A549 (cell line): ENCODE measurements around the gene TBC1D14. TPM values are rescaled to one million over a fixed set of nuclear protein-coding genes. Genes with fewer than 3 reads are reported as not detected.
A peak's percentile ranks its signal among the peaks of the same experiment; 100 is the strongest.
"Not testable (repeated sequence)": the region's sequence is repeated elsewhere in the genome, so short reads cannot be mapped to it uniquely, and the experiment has no call there.

Source experiments
- ATAC-seq, 2 experiments: fragments of 200-7000 bp in 1 of 2; fragments of >200 bp in 1 of 2; cut with Nextera tagmentation in 1 of 2; cut with Tn5 transposase in 1 of 2; 3 replicates each; pipeline versions ENCODE4 v1.8.0 to v1.9.1; 2018 to 2020; ENCODE audit warnings: mild to moderate bottlenecking in 1 of 2, moderate library complexity in 1 of 2
- CTCF ChIA-PET: fragments of 300-600 bp; sonication (Branson Sonifier 250); formaldehyde crosslinking; extraction: SDS; loops from one replicate; lab custom pipeline; 2021; ENCODE audit warnings: antibody characterized with exemption, inconsistent platforms; lab: Yijun Ruan, JAX
- POLR2A ChIA-PET: fragments of 350-600 bp; formaldehyde crosslinking; extraction: SDS; loops from one replicate; lab custom pipeline; 2021; ENCODE audit warnings: antibody characterized with exemption, inconsistent platforms; lab: Yijun Ruan, JAX
- DNase-seq, 2 experiments: peaks; one replicate each; pipeline versions ENCODE4 v3.0.0 to v3.0.0-alpha.2; 2011 to 2016; ENCODE audit warnings: low read depth in 1 of 2, low spot score in 1 of 2
- FAIRE-seq: peaks from 2 replicates; lab custom pipeline; 2011; peaks lifted over from hg19 to GRCh38; lab: Jason Lieb, UNC
- H3K27ac ChIP-seq, 2 experiments: fragments of >200 bp; sonication (Bioruptor Twin); formaldehyde crosslinking; 3 replicates each; pipeline ENCODE4 v1.5.1; 2016 to 2017
- H3K4me1 ChIP-seq: fragments of >200 bp; sonication (Bioruptor Twin); formaldehyde crosslinking; 3 replicates; pipeline ENCODE4 v1.6.1; 2016
- H3K4me2 ChIP-seq: fragments of >200 bp; sonication (Bioruptor Twin); formaldehyde crosslinking; 3 replicates; pipeline ENCODE4 v1.6.1; 2016
- H3K4me3 ChIP-seq: fragments of >200 bp; sonication (Bioruptor Twin); formaldehyde crosslinking; 3 replicates; pipeline ENCODE4 v1.5.1; 2016
- H3K9me3 ChIP-seq: fragments of >200 bp; sonication (Bioruptor Twin); formaldehyde crosslinking; 3 replicates; pipeline ENCODE4 v1.6.1; 2016
- BHLHE40 ChIP-seq: IDR thresholded peaks from 2 replicates; pipeline ENCODE4 v1.6.1; 2012; ENCODE audit warnings: low read depth, low read length, inconsistent platforms
- CBX8 ChIP-seq: fragments of 200-600 bp; sonication (generic); IDR thresholded peaks from 2 replicates; pipeline ENCODE4 v1.6.1; 2016
- CEBPB ChIP-seq, 2 experiments: fragments of >200 bp in 1 of 2; sonication (Bioruptor Twin) in 1 of 2; formaldehyde crosslinking in 1 of 2; IDR thresholded peaks; 2 replicates each; pipeline ENCODE4 v1.6.1; 2012 to 2016
- CHD4 ChIP-seq: fragments of 200-600 bp; sonication (generic); IDR thresholded peaks from 2 replicates; pipeline ENCODE4 v1.6.1; 2016; ENCODE audit warnings: antibody characterized with exemption, mild to moderate bottlenecking, borderline replicate concordance
- FOXS1 ChIP-seq: fragments of 250-450 bp; sonication (Bioruptor Pico); IDR thresholded peaks from 2 replicates; pipeline ENCODE4 v1.5.0; 2020; ENCODE audit warnings: mild to moderate bottlenecking, moderate library complexity
- HDAC2 ChIP-seq: fragments of 200-600 bp; sonication (generic); IDR thresholded peaks from 2 replicates; pipeline ENCODE4 v1.6.1; 2016
- HEYL ChIP-seq: fragments of 250-450 bp; sonication (Bioruptor Pico); IDR thresholded peaks from 2 replicates; pipeline ENCODE4 v1.8.0; 2021; ENCODE audit warnings: mild to moderate bottlenecking, moderate library complexity
- HOXB5 ChIP-seq: fragments of 250-450 bp; sonication (Bioruptor Pico); IDR thresholded peaks from 2 replicates; pipeline ENCODE4 v1.5.0; 2020; ENCODE audit warnings: mild to moderate bottlenecking, moderate library complexity
- MAFK ChIP-seq: fragments of 450-650 bp; IDR thresholded peaks from 2 replicates; pipeline ENCODE4 v1.6.1; 2014; ENCODE audit not compliant: partially characterized antibody
- MAZ ChIP-seq: fragments of 150-350 bp; IDR thresholded peaks from 2 replicates; pipeline ENCODE4 v1.6.1; 2014; ENCODE audit warnings: antibody characterized with exemption, low read depth, low read length, borderline replicate concordance
- MYC ChIP-seq: IDR thresholded peaks from 2 replicates; pipeline ENCODE4 v1.6.1; 2012; ENCODE audit warnings: mild to moderate bottlenecking, inconsistent platforms, low read length, improper control_type of control experiment, borderline replicate concordance
- NPAS2 ChIP-seq: fragments of 250-450 bp; sonication (Bioruptor Pico); IDR thresholded peaks from 2 replicates; pipeline ENCODE4 v1.8.0; 2022; ENCODE audit warnings: mild to moderate bottlenecking, moderate library complexity, borderline replicate concordance
- PHF8 ChIP-seq: fragments of 200-600 bp; sonication (generic); IDR thresholded peaks from 2 replicates; pipeline ENCODE4 v1.6.1; 2016; ENCODE audit warnings: low read depth, mild to moderate bottlenecking, antibody characterized with exemption, moderate library complexity, borderline replicate concordance
- POLR2AphosphoS2 ChIP-seq: conservative IDR thresholded peaks from 2 replicates; pipeline ENCODE4 v1.6.1; 2012; ENCODE audit warnings: low read length, improper control_type of control experiment, inconsistent platforms
- RAD21 ChIP-seq, 2 experiments: fragments of >200 bp in 1 of 2; sonication (Bioruptor Twin) in 1 of 2; formaldehyde crosslinking in 1 of 2; IDR thresholded peaks in 1 of 2; conservative IDR thresholded peaks in 1 of 2; 2 replicates in 1 of 2; 3 replicates in 1 of 2; pipeline ENCODE4 v1.6.1; 2012 to 2018; ENCODE audit warnings: inconsistent platforms in 1 of 2
- RCOR1 ChIP-seq: fragments of 150-350 bp; IDR thresholded peaks from 2 replicates; pipeline ENCODE4 v1.6.1; 2014; ENCODE audit warnings: antibody characterized with exemption, low read length, low read depth
- RNF2 ChIP-seq: fragments of 200-600 bp; sonication (generic); IDR thresholded peaks from 2 replicates; pipeline ENCODE4 v1.6.1; 2016; ENCODE audit warnings: low read depth, mild to moderate bottlenecking, antibody characterized with exemption, moderate library complexity, borderline replicate concordance
- SMC3 ChIP-seq: fragments of >200 bp; sonication (Bioruptor Twin); formaldehyde crosslinking; IDR thresholded peaks from 3 replicates; pipeline ENCODE4 v1.6.1; 2018; ENCODE audit warnings: inconsistent platforms
- WGBS: methylation state at CpG from one replicate; pipeline ENCODE4 v1.1.6; 2017; ENCODE audit errors: missing lambda C conversion rate; 5-methylcytosine and 5-hydroxymethylcytosine counted together
- polyA plus RNA-seq, 4 experiments: library from polyadenylated mRNA; depleted of rRNA in 3 of 4; stranded (reverse); fragments of >200 nt; fragmentation: RNase III in 1 of 4; extraction: RNeasy Plus Mini Kit Qiagen cat#74134 plus additional on column Dnase treatment in 1 of 4; gene quantifications; 2 replicates in 3 of 4; 3 replicates in 1 of 4; pipeline ENCODE4 v1.2.3, GENCODE V29; 2011 to 2017
- TF ChIP-seq, protein P1 (sequence below): fragments of >200 bp; sonication (Bioruptor Twin); formaldehyde crosslinking; IDR thresholded peaks from 3 replicates; pipeline ENCODE4 v1.5.1; 2016
- TF ChIP-seq, protein P2 (sequence below): IDR thresholded peaks from 2 replicates; pipeline ENCODE4 v1.6.1; 2012
- TF ChIP-seq, protein P3 (sequence below): fragments of 150-350 bp; IDR thresholded peaks from 2 replicates; pipeline ENCODE4 v1.6.1; 2014; ENCODE audit warnings: low read depth, mild to moderate bottlenecking, low read length
- TF ChIP-seq, protein P4 (sequence below): IDR thresholded peaks from 2 replicates; pipeline ENCODE4 v1.6.1; 2012; ENCODE audit warnings: low read depth, borderline replicate concordance

The TBC1D14 gene
- polyA plus RNA-seq, 2 of the 4 experiments (the other 2 are of a cell fraction), result 30.2 to 39.0 TPM

DNA sequence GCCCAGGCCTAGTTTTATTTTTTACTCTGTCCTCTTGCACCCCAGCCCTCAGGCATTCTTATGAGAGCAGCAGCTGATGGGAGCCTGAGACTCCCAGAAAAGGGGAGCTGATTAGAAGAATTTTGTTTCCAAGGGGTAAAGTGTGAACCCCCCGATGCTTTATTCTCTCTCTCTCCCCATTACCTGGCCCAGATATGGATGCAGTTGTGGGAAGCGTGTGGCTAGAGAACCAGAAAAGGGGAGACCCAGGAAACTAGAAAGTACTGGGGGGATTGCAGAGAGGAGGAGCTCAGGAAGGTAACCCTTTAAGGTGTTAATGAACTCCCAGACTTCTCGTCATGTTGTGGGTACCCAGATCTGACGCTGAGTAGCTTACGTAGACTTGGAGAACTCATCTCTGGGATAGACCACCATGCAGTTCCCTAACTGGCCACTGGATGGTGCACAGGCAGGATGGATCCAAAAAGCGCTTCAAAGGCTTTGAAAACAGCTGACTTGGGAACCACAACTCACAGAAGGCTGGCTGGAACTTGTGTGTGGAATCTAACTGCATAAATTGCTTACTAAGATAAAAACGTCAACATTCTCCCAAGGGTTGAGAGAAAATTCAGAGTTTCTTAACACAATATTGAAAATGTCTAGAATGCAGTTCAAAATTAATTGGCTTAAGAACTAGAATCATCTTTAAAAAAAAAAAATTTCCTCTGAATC is 64.7 kb downstream of the TBC1D14 start:
- H3K4me1 ChIP-seq, result peaks cover 6% of the 10 kb centered on the region; the same call in 2 of the 3 replicates
- CTCF ChIA-PET, result interaction anchor here (0.6 to 4.0 kb wide), 35 partner anchors 9 to 254 kb away, joined by 3 to 36 read pairs (median 4); partner anchors contain the start of genes GRPEL1 and TADA2B
- ATAC-seq (peak; percentile 80 to 93), FAIRE-seq (no peak), DNase-seq (peak; percentile 72 to 82)
- no peak overlapping the region for H3K4me3 ChIP-seq
- 34% methylated on average over 7 of the region's 7 CpGs for WGBS
- no peak overlapping the region for H3K27ac ChIP-seq
- TF ChIP-seq HDAC2 (no peak), MAFK (peak; percentile 91), RAD21 (conservative IDR thresholded peaks at IDR 0.05 in 1 of 2, IDR thresholded peaks at IDR 0.05 in 1 of 2) (peak; percentile 50 to 63; a peak in 3 of 5 replicates), MYC (no peak), SMC3 (peak; percentile 60)
- TF ChIP-seq, protein P1, sequence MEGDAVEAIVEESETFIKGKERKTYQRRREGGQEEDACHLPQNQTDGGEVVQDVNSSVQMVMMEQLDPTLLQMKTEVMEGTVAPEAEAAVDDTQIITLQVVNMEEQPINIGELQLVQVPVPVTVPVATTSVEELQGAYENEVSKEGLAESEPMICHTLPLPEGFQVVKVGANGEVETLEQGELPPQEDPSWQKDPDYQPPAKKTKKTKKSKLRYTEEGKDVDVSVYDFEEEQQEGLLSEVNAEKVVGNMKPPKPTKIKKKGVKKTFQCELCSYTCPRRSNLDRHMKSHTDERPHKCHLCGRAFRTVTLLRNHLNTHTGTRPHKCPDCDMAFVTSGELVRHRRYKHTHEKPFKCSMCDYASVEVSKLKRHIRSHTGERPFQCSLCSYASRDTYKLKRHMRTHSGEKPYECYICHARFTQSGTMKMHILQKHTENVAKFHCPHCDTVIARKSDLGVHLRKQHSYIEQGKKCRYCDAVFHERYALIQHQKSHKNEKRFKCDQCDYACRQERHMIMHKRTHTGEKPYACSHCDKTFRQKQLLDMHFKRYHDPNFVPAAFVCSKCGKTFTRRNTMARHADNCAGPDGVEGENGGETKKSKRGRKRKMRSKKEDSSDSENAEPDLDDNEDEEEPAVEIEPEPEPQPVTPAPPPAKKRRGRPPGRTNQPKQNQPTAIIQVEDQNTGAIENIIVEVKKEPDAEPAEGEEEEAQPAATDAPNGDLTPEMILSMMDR, result peak; percentile 57
- TF ChIP-seq, protein P2, sequence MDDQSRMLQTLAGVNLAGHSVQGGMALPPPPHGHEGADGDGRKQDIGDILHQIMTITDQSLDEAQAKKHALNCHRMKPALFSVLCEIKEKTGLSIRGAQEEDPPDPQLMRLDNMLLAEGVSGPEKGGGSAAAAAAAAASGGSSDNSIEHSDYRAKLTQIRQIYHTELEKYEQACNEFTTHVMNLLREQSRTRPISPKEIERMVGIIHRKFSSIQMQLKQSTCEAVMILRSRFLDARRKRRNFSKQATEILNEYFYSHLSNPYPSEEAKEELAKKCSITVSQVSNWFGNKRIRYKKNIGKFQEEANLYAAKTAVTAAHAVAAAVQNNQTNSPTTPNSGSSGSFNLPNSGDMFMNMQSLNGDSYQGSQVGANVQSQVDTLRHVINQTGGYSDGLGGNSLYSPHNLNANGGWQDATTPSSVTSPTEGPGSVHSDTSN, result 0 out of 2 replicates have a peak, but pooled peaks have one; percentile 34
- POLR2A ChIA-PET, result interaction anchor here (0.7 to 1.1 kb wide), 3 partner anchors 12 to 93 kb away, joined by 3 to 7 read pairs (median 4); partner anchors contain the start of gene TBC1D14
- peak overlapping the region; percentile 16; the same call in 1 of the 3 replicates for H3K4me2 ChIP-seq
- no peaks in the 10 kb centered on the region for H3K9me3 ChIP-seq

DNA sequence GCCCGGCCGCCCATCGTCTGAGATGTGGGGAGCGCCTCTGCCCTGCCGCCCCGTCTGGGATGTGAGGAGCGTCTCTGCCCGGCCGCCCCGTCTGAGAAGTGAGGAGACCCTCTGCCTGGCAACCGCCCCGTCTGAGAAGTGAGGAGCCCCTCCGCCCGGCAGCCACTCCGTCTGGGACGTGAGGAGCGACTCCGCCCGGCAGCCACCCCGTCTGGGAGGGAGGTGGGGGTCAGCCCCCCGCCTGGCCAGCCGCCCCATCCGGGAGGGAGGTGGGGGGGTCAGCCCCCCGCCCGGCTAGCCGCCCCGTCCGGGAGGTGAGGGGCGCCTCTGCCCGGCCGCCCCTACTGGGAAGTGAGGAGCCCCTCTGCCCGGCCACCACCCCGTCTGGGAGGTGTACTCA is 68.2 kb downstream of the TBC1D14 start:
- H3K27ac ChIP-seq, POLR2A ChIA-PET, DNase-seq, CTCF ChIA-PET, FAIRE-seq, H3K4me1 ChIP-seq, ATAC-seq, H3K4me3 ChIP-seq, H3K9me3 ChIP-seq, H3K4me2 ChIP-seq: not testable (repeated sequence)
- no CpG with 5 or more reads among the region's 33 CpGs for WGBS

DNA sequence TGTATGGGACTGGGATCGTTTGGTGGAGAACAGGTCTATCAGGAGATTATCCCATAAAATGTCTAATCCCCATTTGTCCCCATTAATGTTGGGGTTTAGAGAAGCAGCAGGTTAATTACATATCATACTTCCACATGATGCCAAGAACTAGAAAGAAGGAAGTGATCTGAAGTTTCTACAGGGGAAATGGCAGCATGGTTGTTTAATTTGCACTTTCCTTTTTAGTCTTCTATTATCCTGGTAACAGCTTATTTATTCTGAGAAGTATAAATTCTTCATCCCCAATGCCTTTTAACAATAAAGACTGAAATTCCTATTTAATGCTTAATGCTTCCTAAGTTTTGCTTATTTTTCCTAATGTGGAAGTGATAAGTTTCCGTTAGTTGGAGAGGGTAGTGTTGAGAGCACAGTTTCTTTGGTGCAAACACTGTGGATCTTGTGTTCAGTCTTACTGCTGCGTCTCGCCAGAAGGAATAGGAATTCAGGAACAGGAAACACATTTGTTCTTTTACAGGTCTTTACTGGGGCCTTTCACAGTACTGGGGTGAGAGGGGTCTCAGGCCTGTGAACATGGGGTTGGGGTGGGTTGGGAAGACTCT is 74.0 kb downstream of the TBC1D14 start:
- H3K4me3 ChIP-seq, result no peak overlapping the region
- WGBS, result 89% methylated on average over 4 of the region's 4 CpGs
- FAIRE-seq (no peak), ATAC-seq (no peak), DNase-seq (no peak)
- no peak overlapping the region for H3K27ac ChIP-seq
- no peaks in the 10 kb centered on the region for H3K9me3 ChIP-seq
- H3K4me2 ChIP-seq, result no peak overlapping the region
- CTCF ChIA-PET, result interaction anchor here (1.2 to 3.6 kb wide), 3 partner anchors 10 to 263 kb away, joined by 5 to 20 read pairs (median 6); no protein-coding TSS in a partner anchor
- H3K4me1 ChIP-seq, result peaks cover 27% of the 10 kb centered on the region
- POLR2A ChIA-PET, result no interaction called here
- TF ChIP-seq HOXB5 (CRISPR knock-in tag), result no peak
- no peak for TF ChIP-seq CHD4
- no peak for TF ChIP-seq RNF2
- TF ChIP-seq NPAS2 (CRISPR knock-in tag), result no peak
- TF ChIP-seq CEBPB (IDR thresholded peaks at IDR 0.05), result no peak
- no peak for TF ChIP-seq MAFK
- TF ChIP-seq POLR2AphosphoS2, result no peak
- TF ChIP-seq, protein P3, sequence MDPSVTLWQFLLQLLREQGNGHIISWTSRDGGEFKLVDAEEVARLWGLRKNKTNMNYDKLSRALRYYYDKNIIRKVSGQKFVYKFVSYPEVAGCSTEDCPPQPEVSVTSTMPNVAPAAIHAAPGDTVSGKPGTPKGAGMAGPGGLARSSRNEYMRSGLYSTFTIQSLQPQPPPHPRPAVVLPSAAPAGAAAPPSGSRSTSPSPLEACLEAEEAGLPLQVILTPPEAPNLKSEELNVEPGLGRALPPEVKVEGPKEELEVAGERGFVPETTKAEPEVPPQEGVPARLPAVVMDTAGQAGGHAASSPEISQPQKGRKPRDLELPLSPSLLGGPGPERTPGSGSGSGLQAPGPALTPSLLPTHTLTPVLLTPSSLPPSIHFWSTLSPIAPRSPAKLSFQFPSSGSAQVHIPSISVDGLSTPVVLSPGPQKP, result no peak
- no peak for TF ChIP-seq FOXS1
- TF ChIP-seq, protein P4, sequence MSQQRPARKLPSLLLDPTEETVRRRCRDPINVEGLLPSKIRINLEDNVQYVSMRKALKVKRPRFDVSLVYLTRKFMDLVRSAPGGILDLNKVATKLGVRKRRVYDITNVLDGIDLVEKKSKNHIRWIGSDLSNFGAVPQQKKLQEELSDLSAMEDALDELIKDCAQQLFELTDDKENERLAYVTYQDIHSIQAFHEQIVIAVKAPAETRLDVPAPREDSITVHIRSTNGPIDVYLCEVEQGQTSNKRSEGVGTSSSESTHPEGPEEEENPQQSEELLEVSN, result no peak
- no peak for TF ChIP-seq PHF8
- TF ChIP-seq CBX8, result no peak
- TF ChIP-seq BHLHE40, result no peak
- no peak for TF ChIP-seq HEYL (CRISPR knock-in tag)
- TF ChIP-seq MAZ, result no peak
- TF ChIP-seq HDAC2, result no peak
- TF ChIP-seq RCOR1, result no peak
